ENCODE measurements around the gene FIGNL2.

DNA sequence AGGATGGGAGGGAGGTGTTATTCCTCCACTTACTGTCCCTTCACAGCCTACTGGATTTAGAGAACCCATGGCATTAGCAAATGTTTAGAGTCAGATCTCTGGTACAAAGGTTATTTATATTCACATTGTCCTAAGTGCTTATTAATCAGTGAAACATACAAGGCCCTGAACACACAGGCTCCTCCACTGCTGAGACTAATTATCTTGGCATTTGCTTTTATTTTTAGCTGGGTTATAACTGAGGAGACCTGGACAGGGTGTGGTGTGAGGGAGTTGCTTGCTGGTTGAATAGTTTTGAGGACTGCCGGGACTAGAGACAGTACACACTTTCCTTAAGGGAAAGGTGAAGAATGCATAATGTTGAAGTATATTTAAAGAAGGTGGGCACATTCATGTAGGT, 77.5 kb downstream of the FIGNL2 start:
- TF ChIP-seq, protein P1, sequence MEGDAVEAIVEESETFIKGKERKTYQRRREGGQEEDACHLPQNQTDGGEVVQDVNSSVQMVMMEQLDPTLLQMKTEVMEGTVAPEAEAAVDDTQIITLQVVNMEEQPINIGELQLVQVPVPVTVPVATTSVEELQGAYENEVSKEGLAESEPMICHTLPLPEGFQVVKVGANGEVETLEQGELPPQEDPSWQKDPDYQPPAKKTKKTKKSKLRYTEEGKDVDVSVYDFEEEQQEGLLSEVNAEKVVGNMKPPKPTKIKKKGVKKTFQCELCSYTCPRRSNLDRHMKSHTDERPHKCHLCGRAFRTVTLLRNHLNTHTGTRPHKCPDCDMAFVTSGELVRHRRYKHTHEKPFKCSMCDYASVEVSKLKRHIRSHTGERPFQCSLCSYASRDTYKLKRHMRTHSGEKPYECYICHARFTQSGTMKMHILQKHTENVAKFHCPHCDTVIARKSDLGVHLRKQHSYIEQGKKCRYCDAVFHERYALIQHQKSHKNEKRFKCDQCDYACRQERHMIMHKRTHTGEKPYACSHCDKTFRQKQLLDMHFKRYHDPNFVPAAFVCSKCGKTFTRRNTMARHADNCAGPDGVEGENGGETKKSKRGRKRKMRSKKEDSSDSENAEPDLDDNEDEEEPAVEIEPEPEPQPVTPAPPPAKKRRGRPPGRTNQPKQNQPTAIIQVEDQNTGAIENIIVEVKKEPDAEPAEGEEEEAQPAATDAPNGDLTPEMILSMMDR (conservative IDR thresholded peaks at IDR 0.05): no peak
- TF ChIP-seq ZFX (IDR thresholded peaks at IDR 0.05): no peak
